HEK293 (cell line): Measurements from ENCODE around the gene COX6A2.

Source experiments
- CTCF ChIA-PET: fragments of 350-600 bp; formaldehyde crosslinking; extraction: SDS; loops from one replicate; lab custom pipeline; 2021; ENCODE audit warnings: antibody characterized with exemption; lab: Yijun Ruan, JAX
- POLR2A ChIA-PET: fragments of 300-600 bp; formaldehyde crosslinking; extraction: SDS; loops from one replicate; lab custom pipeline; 2020; ENCODE audit warnings: antibody characterized with exemption, inconsistent platforms; lab: Yijun Ruan, JAX
- H3K27ac ChIP-seq: fragments of 200-500 bp; sonication (Bioruptor generic); 2 replicates; pipeline ENCODE4 v1.5.1; 2014; ENCODE audit warnings: low read depth, low read length, control low read depth, inconsistent platforms; ENCODE audit errors: extremely low read depth
- H3K36me3 ChIP-seq, 2 experiments: fragments of 200-500 bp in 1 of 2; sonication (Bioruptor generic) in 1 of 2; 1 replicate in 1 of 2; 2 replicates in 1 of 2; pipeline ENCODE4 v1.5.1; 2014 to 2017; ENCODE audit warnings: inconsistent platforms in 2 of 2, low read length in 2 of 2; ENCODE audit not compliant: control insufficient read depth in 2 of 2, insufficient read depth in 1 of 2
- H3K4me1 ChIP-seq: fragments of 200-500 bp; sonication (Bioruptor generic); 2 replicates; pipeline ENCODE4 v1.5.1; 2014; ENCODE audit warnings: mild to moderate bottlenecking, low read length, inconsistent platforms; ENCODE audit not compliant: control insufficient read depth, insufficient read depth
- H3K4me3 ChIP-seq: 2 replicates; pipeline ENCODE4 v1.5.1; 2011; ENCODE audit warnings: low read depth, mild to moderate bottlenecking, control low read depth, low read length, moderate library complexity
- H3K9me3 ChIP-seq: fragments of 200-500 bp; sonication (Bioruptor generic); 2 replicates; pipeline ENCODE4 v1.5.1; 2014; ENCODE audit warnings: low read depth, low read length, inconsistent platforms; ENCODE audit not compliant: control insufficient read depth, insufficient read depth
- FEZF1 ChIP-seq: fragments of 450-650 bp; formaldehyde crosslinking; IDR thresholded peaks from 2 replicates; pipeline ENCODE4 v1.5.1; 2016; ENCODE audit warnings: missing biosample characterization, missing genetic modification characterization
- GLI2 ChIP-seq: fragments of 450-650 bp; formaldehyde crosslinking; IDR thresholded peaks from 2 replicates; pipeline ENCODE4; 2017; ENCODE audit warnings: missing biosample characterization, missing genetic modification characterization, low read depth, borderline replicate concordance
- KLF8 ChIP-seq: fragments of 450-650 bp; formaldehyde crosslinking; IDR thresholded peaks from 2 replicates; pipeline ENCODE4 v1.5.1; 2016; ENCODE audit warnings: missing biosample characterization, missing genetic modification characterization
- KLF9 ChIP-seq: fragments of 450-650 bp; formaldehyde crosslinking; IDR thresholded peaks from 2 replicates; pipeline ENCODE4 v1.5.1; 2016; ENCODE audit warnings: missing biosample characterization, missing genetic modification characterization, low read depth
- ZFP37 ChIP-seq: fragments of 450-650 bp; formaldehyde crosslinking; IDR thresholded peaks from 2 replicates; pipeline ENCODE4 v1.5.1; 2016; ENCODE audit warnings: missing biosample characterization, missing genetic modification characterization
- ZNF292 ChIP-seq: fragments of 450-650 bp; formaldehyde crosslinking; IDR thresholded peaks from 2 replicates; pipeline ENCODE4 v1.5.1; 2016; ENCODE audit warnings: low read depth, missing biosample characterization, missing genetic modification characterization, borderline replicate concordance
- ZNF37A ChIP-seq: fragments of 450-650 bp; IDR thresholded peaks from 2 replicates; pipeline ENCODE4 v1.5.1; 2018; ENCODE audit warnings: missing biosample characterization, missing genetic modification characterization
- ZNF404 ChIP-seq: fragments of 450-650 bp; formaldehyde crosslinking; IDR thresholded peaks from 2 replicates; pipeline ENCODE4 v1.5.1; 2017; ENCODE audit warnings: missing biosample characterization, missing genetic modification characterization
- ZNF501 ChIP-seq: fragments of 450-650 bp; formaldehyde crosslinking; IDR thresholded peaks from 2 replicates; pipeline ENCODE4 v1.5.1; 2016; ENCODE audit warnings: missing biosample characterization, missing genetic modification characterization
- ZNF514 ChIP-seq: fragments of 450-650 bp; formaldehyde crosslinking; IDR thresholded peaks from 2 replicates; pipeline ENCODE4 v1.5.1; 2016; ENCODE audit warnings: missing biosample characterization, missing genetic modification characterization
- ZNF530 ChIP-seq: fragments of 450-650 bp; formaldehyde crosslinking; IDR thresholded peaks from 2 replicates; pipeline ENCODE4 v1.5.1; 2016; ENCODE audit warnings: low read depth, missing biosample characterization, missing genetic modification characterization
- ZNF558 ChIP-seq: fragments of 450-650 bp; formaldehyde crosslinking; IDR thresholded peaks from 2 replicates; pipeline ENCODE4 v1.5.1; 2016; ENCODE audit warnings: missing biosample characterization, missing genetic modification characterization
- ZNF585B ChIP-seq: fragments of 450-650 bp; formaldehyde crosslinking; IDR thresholded peaks from 2 replicates; pipeline ENCODE4 v1.5.1; 2016; ENCODE audit warnings: missing biosample characterization, missing genetic modification characterization
- ZNF596 ChIP-seq: fragments of 450-650 bp; IDR thresholded peaks from 2 replicates; pipeline ENCODE4 v1.5.0; 2018; ENCODE audit warnings: missing biosample characterization, mild to moderate bottlenecking, missing genetic modification characterization, moderate library complexity
- ZNF654 ChIP-seq: fragments of 450-650 bp; formaldehyde crosslinking; IDR thresholded peaks from 2 replicates; pipeline ENCODE4 v1.5.1; 2016; ENCODE audit warnings: low read depth, missing biosample characterization, missing genetic modification characterization
- ZNF664 ChIP-seq: fragments of 450-650 bp; formaldehyde crosslinking; IDR thresholded peaks from 2 replicates; pipeline ENCODE4 v1.5.1; 2016; ENCODE audit warnings: missing biosample characterization, missing genetic modification characterization
- ZNF707 ChIP-seq: fragments of 450-650 bp; formaldehyde crosslinking; IDR thresholded peaks from 2 replicates; pipeline ENCODE4 v1.5.1; 2016; ENCODE audit warnings: missing biosample characterization, missing genetic modification characterization
- TF ChIP-seq, protein P1 (sequence below): fragments of 450-650 bp; formaldehyde crosslinking; IDR thresholded peaks from 2 replicates; pipeline ENCODE4 v1.5.1; 2016; ENCODE audit warnings: missing biosample characterization, missing genetic modification characterization
- TF ChIP-seq, protein P2 (sequence below): fragments of 450-650 bp; formaldehyde crosslinking; IDR thresholded peaks from 2 replicates; pipeline ENCODE4 v1.5.1; 2016; ENCODE audit warnings: missing biosample characterization, missing genetic modification characterization
- TF ChIP-seq, protein P3 (sequence below): fragments of 450-650 bp; formaldehyde crosslinking; optimal IDR thresholded peaks from 2 replicates; pipeline ENCODE3; 2016; ENCODE audit warnings: missing biosample characterization, mild to moderate bottlenecking, missing genetic modification characterization
- TF ChIP-seq, protein P4 (sequence below): fragments of 450-650 bp; formaldehyde crosslinking; IDR thresholded peaks from 2 replicates; pipeline ENCODE4 v1.5.1; 2016; ENCODE audit warnings: missing biosample characterization, missing genetic modification characterization
- TF ChIP-seq, protein P5 (sequence below): fragments of 450-650 bp; formaldehyde crosslinking; IDR thresholded peaks from 2 replicates; pipeline ENCODE4 v1.5.1; 2017; ENCODE audit warnings: missing biosample characterization, missing genetic modification characterization
- TF ChIP-seq, protein P6 (sequence below): fragments of 450-650 bp; formaldehyde crosslinking; IDR thresholded peaks from 2 replicates; pipeline ENCODE4; 2016; ENCODE audit warnings: missing biosample characterization, missing genetic modification characterization

COX6A2 gene

DNA sequence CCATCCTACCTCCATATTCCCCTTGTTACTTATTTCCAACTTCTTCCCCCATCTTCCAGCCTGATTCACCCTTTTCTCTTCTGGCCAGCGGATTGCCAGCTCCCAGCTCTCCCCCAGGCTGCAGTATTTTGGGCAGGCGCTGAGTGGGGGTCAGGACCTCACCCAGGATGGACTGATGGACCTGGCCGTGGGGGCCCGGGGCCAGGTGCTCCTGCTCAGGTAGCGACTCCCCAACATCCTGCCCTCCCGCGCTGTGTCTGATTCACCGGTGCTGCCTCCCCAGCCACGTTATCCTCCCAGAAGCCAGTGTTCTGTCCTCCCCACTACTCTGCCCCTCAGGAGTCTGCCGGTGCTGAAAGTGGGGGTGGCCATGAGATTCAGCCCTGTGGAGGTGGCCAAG is 15.4 kb downstream of the COX6A2 start (continued):
- TF ChIP-seq KLF8 (tag by site-specific recombination): no peak
- TF ChIP-seq, protein P1, sequence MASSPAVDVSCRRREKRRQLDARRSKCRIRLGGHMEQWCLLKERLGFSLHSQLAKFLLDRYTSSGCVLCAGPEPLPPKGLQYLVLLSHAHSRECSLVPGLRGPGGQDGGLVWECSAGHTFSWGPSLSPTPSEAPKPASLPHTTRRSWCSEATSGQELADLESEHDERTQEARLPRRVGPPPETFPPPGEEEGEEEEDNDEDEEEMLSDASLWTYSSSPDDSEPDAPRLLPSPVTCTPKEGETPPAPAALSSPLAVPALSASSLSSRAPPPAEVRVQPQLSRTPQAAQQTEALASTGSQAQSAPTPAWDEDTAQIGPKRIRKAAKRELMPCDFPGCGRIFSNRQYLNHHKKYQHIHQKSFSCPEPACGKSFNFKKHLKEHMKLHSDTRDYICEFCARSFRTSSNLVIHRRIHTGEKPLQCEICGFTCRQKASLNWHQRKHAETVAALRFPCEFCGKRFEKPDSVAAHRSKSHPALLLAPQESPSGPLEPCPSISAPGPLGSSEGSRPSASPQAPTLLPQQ (tag by site-specific recombination): no peak
- no peak for TF ChIP-seq ZNF37A (tag by site-specific recombination)
- TF ChIP-seq, all 188 proteins: peak for 0

DNA sequence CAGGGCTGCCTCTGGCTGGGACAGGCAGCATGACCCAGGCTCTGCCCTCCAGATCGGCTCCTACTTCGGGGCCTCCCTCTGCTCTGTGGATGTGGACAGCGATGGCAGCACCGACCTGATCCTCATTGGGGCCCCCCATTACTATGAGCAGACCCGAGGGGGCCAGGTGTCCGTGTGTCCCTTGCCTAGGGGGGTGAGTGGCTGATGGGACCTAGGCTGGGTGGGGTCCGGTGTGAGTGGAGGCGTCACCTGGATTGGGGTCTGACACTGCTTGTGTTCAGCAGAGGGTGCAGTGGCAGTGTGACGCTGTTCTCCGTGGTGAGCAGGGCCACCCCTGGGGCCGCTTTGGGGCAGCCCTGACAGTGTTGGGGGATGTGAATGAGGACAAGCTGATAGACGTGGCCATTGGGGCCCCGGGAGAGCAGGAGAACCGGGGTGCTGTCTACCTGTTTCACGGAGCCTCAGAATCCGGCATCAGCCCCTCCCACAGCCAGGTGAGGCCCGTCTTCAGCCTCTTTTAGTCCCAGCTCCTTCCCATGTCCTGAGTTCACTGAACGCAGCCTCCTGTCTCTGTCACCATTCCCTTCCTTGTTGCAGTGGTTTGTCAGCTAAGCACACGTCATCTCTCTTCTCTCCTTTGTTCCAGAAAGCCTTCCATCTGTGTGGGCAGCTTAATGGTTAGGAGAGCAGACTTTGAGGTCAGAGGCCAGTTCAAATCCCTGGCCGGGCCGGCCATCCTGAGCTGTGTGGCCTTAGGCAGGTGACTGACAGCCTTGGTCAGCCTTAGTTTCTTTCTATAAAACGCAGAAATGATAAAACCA is 16.9 kb downstream of the COX6A2 start:
- Histone ChIP-seq H3K36me3 (no peaks in the 10 kb centered on the region), H3K4me1 (no peaks in the 10 kb centered on the region), H3K9me3 (no peaks in the 10 kb centered on the region)
- CTCF ChIA-PET: interaction anchor here (0.8 kb wide), 1 partner anchor 28 kb away, joined by 3 read pairs; no protein-coding TSS in a partner anchor
- TF ChIP-seq, protein P2, sequence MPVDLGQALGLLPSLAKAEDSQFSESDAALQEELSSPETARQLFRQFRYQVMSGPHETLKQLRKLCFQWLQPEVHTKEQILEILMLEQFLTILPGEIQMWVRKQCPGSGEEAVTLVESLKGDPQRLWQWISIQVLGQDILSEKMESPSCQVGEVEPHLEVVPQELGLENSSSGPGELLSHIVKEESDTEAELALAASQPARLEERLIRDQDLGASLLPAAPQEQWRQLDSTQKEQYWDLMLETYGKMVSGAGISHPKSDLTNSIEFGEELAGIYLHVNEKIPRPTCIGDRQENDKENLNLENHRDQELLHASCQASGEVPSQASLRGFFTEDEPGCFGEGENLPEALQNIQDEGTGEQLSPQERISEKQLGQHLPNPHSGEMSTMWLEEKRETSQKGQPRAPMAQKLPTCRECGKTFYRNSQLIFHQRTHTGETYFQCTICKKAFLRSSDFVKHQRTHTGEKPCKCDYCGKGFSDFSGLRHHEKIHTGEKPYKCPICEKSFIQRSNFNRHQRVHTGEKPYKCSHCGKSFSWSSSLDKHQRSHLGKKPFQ: no peak
- TF ChIP-seq ZNF654: no peak
- TF ChIP-seq, protein P3, sequence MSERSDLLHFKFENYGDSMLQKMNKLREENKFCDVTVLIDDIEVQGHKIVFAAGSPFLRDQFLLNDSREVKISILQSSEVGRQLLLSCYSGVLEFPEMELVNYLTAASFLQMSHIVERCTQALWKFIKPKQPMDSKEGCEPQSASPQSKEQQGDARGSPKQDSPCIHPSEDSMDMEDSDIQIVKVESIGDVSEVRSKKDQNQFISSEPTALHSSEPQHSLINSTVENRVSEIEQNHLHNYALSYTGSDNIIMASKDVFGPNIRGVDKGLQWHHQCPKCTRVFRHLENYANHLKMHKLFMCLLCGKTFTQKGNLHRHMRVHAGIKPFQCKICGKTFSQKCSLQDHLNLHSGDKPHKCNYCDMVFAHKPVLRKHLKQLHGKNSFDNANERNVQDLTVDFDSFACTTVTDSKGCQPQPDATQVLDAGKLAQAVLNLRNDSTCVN (tag by site-specific recombination): no peak
- TF ChIP-seq ZNF404 (tag by site-specific recombination): no peak
- TF ChIP-seq ZNF664 (tag by site-specific recombination): no peak
- TF ChIP-seq ZNF707 (tag by site-specific recombination): no peak
- TF ChIP-seq ZNF596 (tag by site-specific recombination): no peak
- TF ChIP-seq KLF9: no peak
- TF ChIP-seq ZNF558: no peak
- TF ChIP-seq, protein P4, sequence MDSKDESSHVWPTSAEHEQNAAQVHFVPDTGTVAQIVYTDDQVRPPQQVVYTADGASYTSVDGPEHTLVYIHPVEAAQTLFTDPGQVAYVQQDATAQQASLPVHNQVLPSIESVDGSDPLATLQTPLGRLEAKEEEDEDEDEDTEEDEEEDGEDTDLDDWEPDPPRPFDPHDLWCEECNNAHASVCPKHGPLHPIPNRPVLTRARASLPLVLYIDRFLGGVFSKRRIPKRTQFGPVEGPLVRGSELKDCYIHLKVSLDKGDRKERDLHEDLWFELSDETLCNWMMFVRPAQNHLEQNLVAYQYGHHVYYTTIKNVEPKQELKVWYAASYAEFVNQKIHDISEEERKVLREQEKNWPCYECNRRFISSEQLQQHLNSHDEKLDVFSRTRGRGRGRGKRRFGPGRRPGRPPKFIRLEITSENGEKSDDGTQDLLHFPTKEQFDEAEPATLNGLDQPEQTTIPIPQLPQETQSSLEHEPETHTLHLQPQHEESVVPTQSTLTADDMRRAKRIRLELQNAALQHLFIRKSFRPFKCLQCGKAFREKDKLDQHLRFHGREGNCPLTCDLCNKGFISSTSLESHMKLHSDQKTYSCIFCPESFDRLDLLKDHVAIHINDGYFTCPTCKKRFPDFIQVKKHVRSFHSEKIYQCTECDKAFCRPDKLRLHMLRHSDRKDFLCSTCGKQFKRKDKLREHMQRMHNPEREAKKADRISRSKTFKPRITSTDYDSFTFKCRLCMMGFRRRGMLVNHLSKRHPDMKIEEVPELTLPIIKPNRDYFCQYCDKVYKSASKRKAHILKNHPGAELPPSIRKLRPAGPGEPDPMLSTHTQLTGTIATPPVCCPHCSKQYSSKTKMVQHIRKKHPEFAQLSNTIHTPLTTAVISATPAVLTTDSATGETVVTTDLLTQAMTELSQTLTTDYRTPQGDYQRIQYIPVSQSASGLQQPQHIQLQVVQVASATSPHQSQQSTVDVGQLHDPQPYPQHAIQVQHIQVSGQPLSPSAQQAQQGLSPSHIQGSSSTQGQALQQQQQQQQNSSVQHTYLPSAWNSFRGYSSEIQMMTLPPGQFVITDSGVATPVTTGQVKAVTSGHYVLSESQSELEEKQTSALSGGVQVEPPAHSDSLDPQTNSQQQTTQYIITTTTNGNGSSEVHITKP (tag by site-specific recombination): no peak
- TF ChIP-seq, all 188 proteins: peak for 0
- Histone ChIP-seq H3K4me3 (no peak overlapping the region), H3K27ac (no peak overlapping the region)
- POLR2A ChIA-PET: no interaction called here

DNA sequence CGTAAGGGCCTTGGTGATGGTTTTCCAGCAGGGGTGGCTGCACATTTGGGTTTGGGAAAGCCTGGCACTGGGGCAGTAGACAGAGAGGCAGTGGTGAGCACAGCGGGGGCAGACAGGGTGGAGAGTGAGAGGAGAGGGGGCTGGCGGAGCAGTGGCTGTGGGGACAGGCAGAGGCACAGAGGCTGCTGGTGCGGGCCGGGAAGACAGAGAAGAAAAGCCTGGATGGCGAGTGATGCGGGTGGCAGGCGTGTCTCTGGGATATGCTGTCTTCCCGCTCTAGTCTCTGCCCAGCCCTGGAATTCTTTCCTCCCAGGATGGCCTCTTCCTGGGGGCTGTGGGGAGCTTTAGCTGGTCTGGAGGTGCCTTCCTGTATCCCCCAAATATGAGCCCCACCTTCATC is 18.1 kb downstream of the COX6A2 start:
- Histone ChIP-seq H3K36me3 (no peaks in the 10 kb centered on the region), H3K9me3 (no peaks in the 10 kb centered on the region), H3K27ac (no peak overlapping the region), H3K4me3 (no peak overlapping the region), H3K4me1 (no peaks in the 10 kb centered on the region)
- CTCF ChIA-PET: interaction anchor here (0.6 kb wide), 1 partner anchor 112 kb away, joined by 4 read pairs; no protein-coding TSS in a partner anchor
- POLR2A ChIA-PET: interaction anchor here (0.6 kb wide), 1 partner anchor 53 kb away, joined by 6 read pairs; no protein-coding TSS in a partner anchor
- TF ChIP-seq, protein P5, sequence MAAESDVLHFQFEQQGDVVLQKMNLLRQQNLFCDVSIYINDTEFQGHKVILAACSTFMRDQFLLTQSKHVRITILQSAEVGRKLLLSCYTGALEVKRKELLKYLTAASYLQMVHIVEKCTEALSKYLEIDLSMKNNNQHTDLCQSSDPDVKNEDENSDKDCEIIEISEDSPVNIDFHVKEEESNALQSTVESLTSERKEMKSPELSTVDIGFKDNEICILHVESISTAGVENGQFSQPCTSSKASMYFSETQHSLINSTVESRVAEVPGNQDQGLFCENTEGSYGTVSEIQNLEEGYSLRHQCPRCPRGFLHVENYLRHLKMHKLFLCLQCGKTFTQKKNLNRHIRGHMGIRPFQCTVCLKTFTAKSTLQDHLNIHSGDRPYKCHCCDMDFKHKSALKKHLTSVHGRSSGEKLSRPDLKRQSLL (tag by site-specific recombination): no peak
- TF ChIP-seq ZFP37 (tag by site-specific recombination) (no peak), ZNF514 (no peak), ZNF501 (tag by site-specific recombination) (no peak), GLI2 (tag by site-specific recombination) (no peak), ZNF585B (tag by site-specific recombination) (no peak), ZNF292 (tag by site-specific recombination) (no peak), FEZF1 (tag by site-specific recombination) (no peak), ZNF530 (tag by site-specific recombination) (no peak)
- TF ChIP-seq, protein P6, sequence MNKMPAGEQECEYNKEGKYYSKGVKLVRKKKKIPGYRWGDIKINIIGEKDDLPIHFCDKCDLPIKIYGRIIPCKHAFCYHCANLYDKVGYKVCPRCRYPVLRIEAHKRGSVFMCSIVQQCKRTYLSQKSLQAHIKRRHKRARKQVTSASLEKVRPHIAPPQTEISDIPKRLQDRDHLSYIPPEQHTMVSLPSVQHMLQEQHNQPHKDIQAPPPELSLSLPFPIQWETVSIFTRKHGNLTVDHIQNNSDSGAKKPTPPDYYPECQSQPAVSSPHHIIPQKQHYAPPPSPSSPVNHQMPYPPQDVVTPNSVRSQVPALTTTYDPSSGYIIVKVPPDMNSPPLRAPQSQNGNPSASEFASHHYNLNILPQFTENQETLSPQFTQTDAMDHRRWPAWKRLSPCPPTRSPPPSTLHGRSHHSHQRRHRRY: no peak
